GM12875 (cell line): ENCODE measurements around the gene MT2A.
"Not testable (repeated sequence)": the region's sequence is repeated elsewhere in the genome, so short reads cannot be mapped to it uniquely, and the experiment has no call there.

Source experiments
- H3K4me3 ChIP-seq: one replicate; pipeline ENCODE4 v1.5.1; 2011; ENCODE audit warnings: low read depth, low read length, control low read depth
- CTCF ChIP-seq: IDR thresholded peaks from 2 replicates; pipeline ENCODE4 v1.5.1; 2011; ENCODE audit warnings: low read depth, mild to moderate bottlenecking, control low read depth, inconsistent platforms, low read length, moderate library complexity, borderline replicate concordance; ENCODE audit not compliant: insufficient read depth

MT2A gene

GRCh38 chr16:56571525-56571924 is 36.9 kb upstream of the MT2A start:
- TF ChIP-seq CTCF: no peak
- no peak overlapping the region for H3K4me3 ChIP-seq

GRCh38 chr16:56574625-56575024 is 33.8 kb upstream of the MT2A start:
- TF ChIP-seq CTCF: no peak
- no peak overlapping the region for H3K4me3 ChIP-seq

GRCh38 chr16:56576585-56577299 is 31.6 kb upstream of the MT2A start:
- no peak overlapping the region for H3K4me3 ChIP-seq
- TF ChIP-seq CTCF: peak; percentile 88

- no peak for TF ChIP-seq CTCF
- H3K4me3 ChIP-seq: no peak overlapping the region
Measured at GRCh38 chr16:56577300-56577625, 31.1 kb upstream of the MT2A start.

GRCh38 chr16:56580391-56581048 is 27.9 kb upstream of the MT2A start:
- TF ChIP-seq CTCF: no peak
- H3K4me3 ChIP-seq: no peak overlapping the region

- not testable (repeated sequence) for H3K4me3 ChIP-seq
Measured at GRCh38 chr16:56582911-56583310, 25.5 kb upstream of the MT2A start.

GRCh38 chr16:56583351-56584168 is 24.8 kb upstream of the MT2A start:
- H3K4me3 ChIP-seq: no peak overlapping the region
- no peak for TF ChIP-seq CTCF
